ENCODE data around the gene LRP8. TPM values are rescaled to one million over a fixed set of nuclear protein-coding genes. Genes with fewer than 3 reads are reported as not detected.

The LRP8 gene
- total RNA-seq, 4 donors from 2014 or later: 1.4 to 9.8 (median 4.3) TPM

GRCh38 chr1:53315046-53315445, 12.8 kb downstream of the LRP8 start:
- no peak for TF ChIP-seq CTCF (IDR thresholded peaks at IDR 0.05; ENCODE audit: low read depth)

GRCh38 chr1:53314606-53315005, 13.3 kb downstream of the LRP8 start:
- no peak for TF ChIP-seq CTCF (IDR thresholded peaks at IDR 0.05; ENCODE audit: low read depth)

GRCh38 chr1:53314096-53314495, 13.8 kb downstream of the LRP8 start:
- no peak for TF ChIP-seq CTCF (IDR thresholded peaks at IDR 0.05; ENCODE audit: low read depth)

- no peak for TF ChIP-seq CTCF (IDR thresholded peaks at IDR 0.05; ENCODE audit: low read depth)
Measured at GRCh38 chr1:53313556-53313955, 14.3 kb downstream of the LRP8 start.

- TF ChIP-seq CTCF (IDR thresholded peaks at IDR 0.05; ENCODE audit: low read depth): no peak
Measured at GRCh38 chr1:53311702-53312305, 16.1 kb downstream of the LRP8 start.

GRCh38 chr1:53310847-53311681, 16.8 kb downstream of the LRP8 start:
- no peak for TF ChIP-seq CTCF (IDR thresholded peaks at IDR 0.05; ENCODE audit: low read depth)

GRCh38 chr1:53309802-53310201, 18.1 kb downstream of the LRP8 start:
- TF ChIP-seq CTCF (IDR thresholded peaks at IDR 0.05; ENCODE audit: low read depth): no peak
